IMR-90 (cell line): Measurements from ENCODE around the gene C20orf202.

Source experiments
- CEBPB ChIP-seq: IDR thresholded peaks from 2 replicates; pipeline ENCODE4 v1.6.1; 2012; ENCODE audit warnings: low read depth, low read length, improper control_type of control experiment
- CTCF ChIP-seq: conservative IDR thresholded peaks from 2 replicates; pipeline ENCODE4 v1.5.1; 2012; ENCODE audit warnings: mild to moderate bottlenecking, low read depth, low read length, improper control_type of control experiment
- POLR2A ChIP-seq: IDR thresholded peaks from 2 replicates; pipeline ENCODE4 v1.6.1; 2012; ENCODE audit warnings: mild to moderate bottlenecking, low read depth, low read length
- RAD21 ChIP-seq: IDR thresholded peaks from 2 replicates; pipeline ENCODE4 v1.6.1; 2012; ENCODE audit warnings: low read length, improper control_type of control experiment
- RCOR1 ChIP-seq: IDR thresholded peaks from 2 replicates; pipeline ENCODE4 v1.6.1; 2012; ENCODE audit warnings: mild to moderate bottlenecking, low read length, improper control_type of control experiment; ENCODE audit not compliant: insufficient replicate concordance
- USF2 ChIP-seq: fragments of 150-350 bp; IDR thresholded peaks from 2 replicates; pipeline ENCODE4 v1.6.1; 2017; ENCODE audit warnings: mild to moderate bottlenecking, antibody characterized with exemption, low read length, low read depth

- no peak for TF ChIP-seq USF2
- TF ChIP-seq CTCF, result peak; percentile 48
- peak; percentile 52 for TF ChIP-seq RAD21
- TF ChIP-seq RCOR1, result no peak
- TF ChIP-seq POLR2A, result no peak
- no peak for TF ChIP-seq CEBPB
Measured at GRCh38 chr20:1209447-1210387, 6.5 kb downstream of the C20orf202 start.
